Endothelial cell of umbilical vein (primary cell): Measurements from ENCODE around the gene PSD2. TPM values are rescaled to one million over a fixed set of nuclear protein-coding genes. Genes with fewer than 3 reads are reported as not detected.

Experiments used
- BruUV-seq: library from RNA; stranded (reverse); fragments of 400-500 nt; replicated peaks from 2 replicates; lab custom pipeline; 2021; lab: Mats Ljungman, UMichigan
- CTCF ChIA-PET: fragments of 300-600, 350-600 bp; sonication (Branson Sonifier 250); formaldehyde crosslinking; loops from one replicate; lab custom pipeline; 2021; ENCODE audit warnings: antibody characterized with exemption, inconsistent platforms; lab: Charles Lee
- POLR2A ChIA-PET: fragments of 300-600, 350-600 bp; sonication (Branson Sonifier 250); formaldehyde crosslinking; loops from one replicate; lab custom pipeline; 2021; ENCODE audit warnings: antibody characterized with exemption, inconsistent platforms; lab: Charles Lee
- DNase-seq: peaks from one replicate; pipeline ENCODE4 v3.0.0-alpha.2; 2011; ENCODE audit warnings: low read depth, low spot score
- FAIRE-seq: peaks from 2 replicates; lab custom pipeline; 2011; peaks lifted over from hg19 to GRCh38; lab: Jason Lieb, UNC
- H2AFZ ChIP-seq: 2 replicates; pipeline ENCODE4 v1.6.0; 2012; ENCODE audit warnings: low read depth, low read length, control low read depth, inconsistent platforms
- H3K27ac ChIP-seq: 2 replicates; pipeline ENCODE4 v1.5.1; 2011; ENCODE audit warnings: low read depth, mild to moderate bottlenecking, control low read depth, low read length, moderate library complexity; ENCODE audit not compliant: insufficient read depth
- H3K27me3 ChIP-seq, 2 experiments: 2 replicates each; pipeline versions ENCODE4 v1.6.0 to v1.6.1; 2011; ENCODE audit warnings: low read length in 2 of 2, mixed read lengths in 1 of 2; ENCODE audit not compliant: control insufficient read depth in 2 of 2, insufficient read depth in 2 of 2
- H3K36me3 ChIP-seq, 2 experiments: 2 replicates in 1 of 2; 3 replicates in 1 of 2; pipeline ENCODE4 v1.5.1; 2011; ENCODE audit warnings: low read length in 2 of 2, mild to moderate bottlenecking in 1 of 2, moderate library complexity in 1 of 2; ENCODE audit not compliant: control insufficient read depth in 2 of 2, insufficient read depth in 2 of 2; ENCODE audit errors: extremely low read depth in 1 of 2
- H3K4me1 ChIP-seq: 3 replicates; pipeline ENCODE4 v1.5.1; 2011; ENCODE audit warnings: mild to moderate bottlenecking, low read length; ENCODE audit not compliant: control insufficient read depth, insufficient read depth; ENCODE audit errors: extremely low read depth
- H3K4me2 ChIP-seq: 2 replicates; pipeline ENCODE4 v1.6.1; 2011; ENCODE audit warnings: low read length, control low read depth, mixed read lengths; ENCODE audit not compliant: insufficient read depth
- H3K4me3 ChIP-seq, 3 experiments: fragments of 200-600 bp in 1 of 3; sonication (generic), shearing (Covaris generic) in 1 of 3; replicated peaks in 1 of 3; 2 replicates each; pipeline ENCODE4 v1.5.1; 2011 to 2016; ENCODE audit warnings: control low read depth in 3 of 3, low read length in 3 of 3, mild to moderate bottlenecking in 2 of 3, inconsistent platforms in 1 of 3, low read depth in 1 of 3, moderate library complexity in 1 of 3; ENCODE audit not compliant: insufficient read depth in 1 of 3
- H3K79me2 ChIP-seq: 2 replicates; pipeline ENCODE4 v1.6.0; 2012; ENCODE audit warnings: low read length, inconsistent platforms; ENCODE audit not compliant: control insufficient read depth, insufficient read depth
- H3K9ac ChIP-seq: replicated peaks from 2 replicates; pipeline ENCODE3; 2011; ENCODE audit warnings: low read length, control low read depth; ENCODE audit not compliant: insufficient read depth; ENCODE audit errors: extremely low read depth
- H3K9me1 ChIP-seq: replicated peaks from 3 replicates; pipeline ENCODE4 v1.6.0; 2011; ENCODE audit warnings: mild to moderate bottlenecking, low read length; ENCODE audit not compliant: control insufficient read depth, insufficient read depth; ENCODE audit errors: extremely low read depth
- H3K9me3 ChIP-seq: replicated peaks from 2 replicates; pipeline ENCODE4 v1.5.1; 2012; ENCODE audit warnings: low read length, inconsistent platforms; ENCODE audit not compliant: control insufficient read depth, insufficient read depth
- H4K20me1 ChIP-seq: replicated peaks from 2 replicates; pipeline ENCODE3; 2011; ENCODE audit warnings: mild to moderate bottlenecking, low read length; ENCODE audit not compliant: control insufficient read depth, insufficient read depth; ENCODE audit errors: extremely low read depth
- CTCF ChIP-seq, 2 donors: IDR thresholded peaks; 1 replicate in 1 of 2; 2 replicates in 1 of 2; pipeline ENCODE4 v1.5.1; 2011; ENCODE audit warnings: low read length in 2 of 2, mild to moderate bottlenecking in 2 of 2, moderate library complexity in 2 of 2, control low read depth in 1 of 2, inconsistent platforms in 1 of 2, low read depth in 1 of 2; ENCODE audit not compliant: insufficient read depth in 1 of 2; ENCODE audit errors: extremely low read depth in 1 of 2
- EZH2 ChIP-seq: IDR thresholded peaks from 2 replicates; pipeline ENCODE4 v1.6.1; 2012; ENCODE audit warnings: borderline replicate concordance, low read depth, mild to moderate bottlenecking, moderate library complexity, low read length, inconsistent platforms; ENCODE audit not compliant: severe bottlenecking
- FOS ChIP-seq: IDR thresholded peaks from 2 replicates; pipeline ENCODE4 v1.6.1; 2011; ENCODE audit warnings: mild to moderate bottlenecking, low read length, moderate library complexity, borderline replicate concordance; ENCODE audit not compliant: insufficient read depth
- GATA2 ChIP-seq: IDR thresholded peaks from 2 replicates; pipeline ENCODE4 v1.7.0; 2011; ENCODE audit warnings: low read depth, mild to moderate bottlenecking, moderate library complexity, mixed read lengths, low read length; ENCODE audit not compliant: insufficient read length, insufficient read depth
- JUN ChIP-seq: IDR thresholded peaks from 2 replicates; pipeline ENCODE4 v1.6.1; 2011; ENCODE audit warnings: borderline replicate concordance, low read depth; ENCODE audit not compliant: insufficient read length, insufficient read depth
- MAX ChIP-seq: IDR thresholded peaks from 2 replicates; pipeline ENCODE4 v1.6.1; 2011; ENCODE audit not compliant: insufficient read depth, insufficient read length
- MYC ChIP-seq: IDR thresholded peaks from one replicate; pipeline ENCODE4 v1.6.1; 2011; ENCODE audit warnings: mild to moderate bottlenecking, low read depth, low read length
- POLR2A ChIP-seq: IDR thresholded peaks from 2 replicates; pipeline ENCODE4 v1.6.1; 2012; ENCODE audit warnings: low read depth, mild to moderate bottlenecking, control low read depth, low read length
- POLR2AphosphoS5 ChIP-seq: IDR thresholded peaks from 2 replicates; pipeline ENCODE4 v1.6.1; 2012; ENCODE audit warnings: low read depth, mild to moderate bottlenecking, control low read depth, low read length, moderate library complexity; ENCODE audit not compliant: insufficient read depth
- dilution Hi-C: fragments of 300-500 bp; cut with MboI; formaldehyde crosslinking; loops from one replicate; pipeline ENCODE4 v1.15.0; 2019; ENCODE audit warnings: low sequenced_read_pairs; ENCODE audit not compliant: extremely low pct_ligation_motif_present
- intact Hi-C: fragments of 100-400 bp; cut with micrococcal nuclease; formaldehyde crosslinking; loops from one replicate; pipeline ENCODE4 v1.10.0; 2022
- polyA plus RNA-seq, 4 experiments: library from polyadenylated mRNA; depleted of rRNA in 3 of 4; stranded (reverse) in 3 of 4; unstranded in 1 of 4; fragments of >200 nt; gene quantifications; 2 replicates each; pipeline versions ENCODE4 v1.2.1 to v1.2.3, GENCODE V29; 2011 to 2012; ENCODE audit warnings: missing spikeins in 1 of 4
- total RNA-seq: library from RNA; stranded (reverse); gene quantifications from 2 replicates; pipeline ENCODE4 v1.2.3, GENCODE V29; 2021

Gene PSD2
- total and polyA plus RNA-seq, 2 donors (not counting 3 experiments of a cell fraction or from before 2014, with no cell fraction given) = not detected

- FAIRE-seq = no peak
- Histone ChIP-seq H3K9ac (no peak overlapping the region), H3K9me3 (no peaks in the 10 kb centered on the region), H3K27me3 (peaks cover 6 to 12% of the 10 kb centered on the region in 2 experiments), H3K9me1 (no peaks in the 10 kb centered on the region), H3K27ac (no peak overlapping the region), H3K36me3 (no peaks in the 10 kb centered on the region), H3K79me2 (no peaks in the 10 kb centered on the region), H4K20me1 (no peaks in the 10 kb centered on the region), H3K4me3 (no peak overlapping the region), H2AFZ (no peak overlapping the region), H3K4me1 (no peaks in the 10 kb centered on the region), H3K4me2 (no peak overlapping the region)
- ChIA-PET CTCF (no interaction called here), POLR2A (no interaction called here)
- BruUV-seq = no TSS peak
- intact Hi-C loops (no loop called here), dilution Hi-C loops (no loop called here)
- TF ChIP-seq POLR2AphosphoS5 (no peak), MAX (no peak), MYC (no peak), GATA2 (no peak), EZH2 (no peak), FOS (no peak), JUN (no peak), POLR2A (no peak), CTCF (IDR thresholded peaks at IDR 0.05; ENCODE audit: extremely low read depth in 1 of 2, insufficient read depth in 1 of 2, low read depth in 1 of 2, low read length in 2 of 2) (no peak)
- no peak for DNase-seq
These were observed 73.6 kb downstream of the PSD2 start for GRCh38 chr5:139869042-139869790.
